Astrocyte of the spinal cord (primary cell): ENCODE measurements around the gene STAT2.

Source experiments
- DNase-seq: peaks from one replicate; pipeline ENCODE4 v3.0.0; 2011; ENCODE audit warnings: low read depth, low spot score
- H3K4me3 ChIP-seq: 2 replicates; pipeline ENCODE4 v1.5.1; 2011; ENCODE audit warnings: low read depth, mild to moderate bottlenecking, low read length, moderate library complexity
- in situ Hi-C: cut with HindIII; loops from 2 replicates; pipeline ENCODE4 v1.10.0; 2017; ENCODE audit warnings: low sequenced_read_pairs
- TF ChIP-seq, protein P1 (sequence below): IDR thresholded peaks from 2 replicates; pipeline ENCODE4 v1.5.1; 2012; ENCODE audit warnings: low read depth, mild to moderate bottlenecking, low read length, inconsistent platforms

STAT2 gene

DNA sequence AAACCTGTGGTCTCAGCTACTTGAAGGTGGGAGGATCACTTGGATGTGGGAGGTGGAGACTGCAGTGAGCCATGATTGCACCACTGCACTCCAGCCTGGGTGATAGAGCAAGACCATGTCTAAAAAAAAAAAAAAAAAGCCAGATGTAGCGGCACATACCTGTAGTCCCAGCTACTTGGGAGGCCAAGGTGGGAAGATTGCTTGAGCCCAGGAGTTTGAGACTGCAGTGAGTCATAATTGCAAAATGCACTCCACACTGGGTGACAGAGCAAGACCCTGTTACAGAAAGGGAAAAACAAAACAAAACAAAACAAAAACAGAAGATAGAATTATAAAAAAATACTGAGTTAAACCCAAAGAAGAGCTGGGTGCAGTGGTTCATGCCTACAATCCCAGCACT, 31.8 kb upstream of the STAT2 start:
- no peak for DNase-seq
- TF ChIP-seq, protein P1, sequence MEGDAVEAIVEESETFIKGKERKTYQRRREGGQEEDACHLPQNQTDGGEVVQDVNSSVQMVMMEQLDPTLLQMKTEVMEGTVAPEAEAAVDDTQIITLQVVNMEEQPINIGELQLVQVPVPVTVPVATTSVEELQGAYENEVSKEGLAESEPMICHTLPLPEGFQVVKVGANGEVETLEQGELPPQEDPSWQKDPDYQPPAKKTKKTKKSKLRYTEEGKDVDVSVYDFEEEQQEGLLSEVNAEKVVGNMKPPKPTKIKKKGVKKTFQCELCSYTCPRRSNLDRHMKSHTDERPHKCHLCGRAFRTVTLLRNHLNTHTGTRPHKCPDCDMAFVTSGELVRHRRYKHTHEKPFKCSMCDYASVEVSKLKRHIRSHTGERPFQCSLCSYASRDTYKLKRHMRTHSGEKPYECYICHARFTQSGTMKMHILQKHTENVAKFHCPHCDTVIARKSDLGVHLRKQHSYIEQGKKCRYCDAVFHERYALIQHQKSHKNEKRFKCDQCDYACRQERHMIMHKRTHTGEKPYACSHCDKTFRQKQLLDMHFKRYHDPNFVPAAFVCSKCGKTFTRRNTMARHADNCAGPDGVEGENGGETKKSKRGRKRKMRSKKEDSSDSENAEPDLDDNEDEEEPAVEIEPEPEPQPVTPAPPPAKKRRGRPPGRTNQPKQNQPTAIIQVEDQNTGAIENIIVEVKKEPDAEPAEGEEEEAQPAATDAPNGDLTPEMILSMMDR = no peak
- in situ Hi-C loops = no loop called here
- no peak overlapping the region for H3K4me3 ChIP-seq

DNA sequence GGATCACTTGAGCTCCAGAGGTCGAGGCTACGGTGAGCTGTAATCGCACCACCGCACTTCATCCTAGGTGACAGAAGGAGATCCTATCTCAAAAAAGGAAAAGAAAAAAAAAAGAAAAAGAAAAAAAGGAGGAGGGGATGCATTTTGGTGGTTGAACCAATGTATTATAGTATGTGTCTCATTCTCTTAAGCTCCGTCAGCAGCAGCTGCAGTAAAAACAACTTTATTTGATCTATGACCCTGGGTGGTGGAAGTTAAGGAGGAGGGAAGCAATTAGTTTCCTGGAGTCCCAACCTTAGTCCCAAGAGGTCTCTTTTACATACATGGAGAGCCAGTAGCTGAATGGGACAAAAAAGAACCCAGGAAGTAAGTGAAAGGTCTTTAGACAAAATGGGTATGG, 29.5 kb upstream of the STAT2 start:
- DNase-seq = no peak
- H3K4me3 ChIP-seq = no peak overlapping the region
- TF ChIP-seq, protein P1 = no peak
- in situ Hi-C loops = no loop called here

DNA sequence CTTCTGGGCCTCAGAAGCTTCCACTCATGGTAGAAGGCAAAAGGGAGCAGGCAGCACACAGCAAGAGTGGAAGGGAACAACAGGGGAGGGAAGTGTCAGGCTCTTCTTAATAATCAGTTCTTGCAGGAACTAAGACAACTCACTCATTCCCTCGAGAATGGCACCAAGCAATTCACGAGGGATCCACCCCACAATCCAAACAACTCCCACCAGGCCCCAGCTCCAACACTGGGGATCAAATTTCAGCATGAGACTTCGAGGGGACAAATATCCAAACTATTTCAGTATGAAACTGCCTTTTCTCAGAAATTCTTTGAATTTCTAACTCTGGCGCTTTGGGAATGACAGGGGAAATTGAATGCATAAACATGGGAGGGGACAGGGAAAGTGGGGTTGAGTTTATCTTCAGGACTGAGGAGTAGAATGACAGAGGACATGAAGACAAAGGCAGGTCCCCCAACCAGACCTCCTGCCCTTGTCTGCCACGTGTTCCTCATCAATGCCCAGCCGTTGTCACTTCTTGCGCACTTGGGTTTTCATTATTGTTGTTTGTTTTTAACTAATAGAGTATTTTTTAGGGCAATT, 27.3 kb upstream of the STAT2 start:
- peak; percentile 16 for DNase-seq

DNA sequence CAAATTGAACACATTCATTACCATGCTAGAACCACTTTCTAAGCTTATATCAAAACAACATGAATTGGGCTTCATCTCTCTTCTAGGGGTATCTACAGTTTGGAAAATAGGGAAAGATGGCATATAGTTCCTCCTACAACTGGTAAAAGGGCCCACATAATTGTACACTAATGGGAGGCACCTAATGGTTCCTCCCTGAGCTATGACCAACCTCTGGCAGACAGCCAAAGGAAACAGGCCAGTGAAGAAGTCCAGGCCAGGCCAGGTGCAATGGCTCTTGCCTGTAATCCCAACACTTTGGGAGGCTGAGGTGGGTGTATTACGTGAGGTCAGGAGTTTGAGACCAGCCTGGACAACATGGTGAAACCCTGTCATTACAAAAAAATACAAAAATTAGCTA, 26.0 kb upstream of the STAT2 start:
- no peak overlapping the region for H3K4me3 ChIP-seq
- in situ Hi-C loops = no loop called here
- no peak for DNase-seq
- TF ChIP-seq, protein P1 = no peak

More for the DNA sequence above, 27.3 kb upstream of the STAT2 start:
- TF ChIP-seq, protein P1 = no peak
- no peak overlapping the region for H3K4me3 ChIP-seq
- in situ Hi-C loops = no loop called here

DNA sequence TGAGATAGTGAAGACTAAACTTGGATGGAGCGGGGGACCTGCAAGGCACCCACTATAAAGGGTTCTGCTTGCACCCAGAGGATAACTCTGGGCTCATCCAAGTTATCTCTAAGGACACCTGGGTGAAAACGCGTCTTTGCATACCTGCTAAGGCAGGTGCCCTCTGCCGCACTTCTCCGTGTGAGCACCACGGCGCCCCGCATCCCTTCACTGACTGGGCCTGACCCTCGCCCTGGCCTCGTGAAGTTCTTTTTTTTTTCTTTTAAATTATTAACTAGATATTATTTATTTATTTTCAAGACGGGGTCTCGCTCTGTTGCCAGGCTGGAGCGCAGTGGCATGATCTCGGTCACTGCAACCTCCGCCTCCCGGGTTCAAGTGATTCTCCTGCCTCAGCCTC, 22.7 kb upstream of the STAT2 start:
- no peak overlapping the region for H3K4me3 ChIP-seq
- TF ChIP-seq, protein P1 = no peak
- DNase-seq = no peak
- in situ Hi-C loops = no loop called here

DNA sequence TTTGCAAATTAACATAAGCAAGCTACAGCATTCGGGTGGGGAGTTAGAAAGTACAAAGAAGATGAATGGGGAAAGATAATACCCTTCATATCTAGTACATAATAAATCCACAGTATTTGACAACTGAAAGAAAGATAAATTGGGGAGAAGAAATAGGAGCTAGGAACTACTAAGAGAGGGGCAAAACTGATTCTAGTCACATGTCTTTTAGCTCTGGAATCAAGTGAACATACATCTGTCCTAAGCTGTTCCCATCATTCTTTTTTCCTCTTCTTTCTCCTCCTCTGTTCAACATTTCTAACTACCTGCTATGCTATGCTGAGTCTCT, 18.0 kb upstream of the STAT2 start:
- in situ Hi-C loops = no loop called here
- no peak for DNase-seq
- TF ChIP-seq, protein P1 = no peak
- H3K4me3 ChIP-seq = no peak overlapping the region
